ENCODE data around the gene RFXAP. TPM values are rescaled to one million over a fixed set of nuclear protein-coding genes. Genes with fewer than 3 reads are reported as not detected.

The RFXAP gene
- total RNA-seq, 1 experiment from 2014 or later, result 4.4 TPM

- Histone ChIP-seq H4K20me1 (ENCODE audit: insufficient read depth) (no peaks in the 10 kb centered on the region), H3K79me2 (ENCODE audit: insufficient read depth, low read length) (no peaks in the 10 kb centered on the region), H3K9me2 (ENCODE audit: insufficient read depth) (no peaks in the 10 kb centered on the region), H3K4me1 (ENCODE audit: control insufficient read depth in 1 of 2, insufficient read depth in 2 of 2, low read length in 2 of 2) (peaks cover 0 to 8% of the 10 kb centered on the region in 2 experiments; a peak in 2 of 4 replicates), H3K27me3 (ENCODE audit: insufficient read depth, low read length) (no peaks in the 10 kb centered on the region), H3K4me3 (replicated peaks in 1 of 2; ENCODE audit: low read depth in 1 of 2, low read length in 2 of 2) (no peak overlapping the region), H3K27ac (ENCODE audit: low read depth, low read length) (no peak overlapping the region), H2AFZ (ENCODE audit: low read depth, low read length, poor library complexity, severe bottlenecking) (no peak overlapping the region), H3K36me3 (ENCODE audit: control insufficient read depth in 1 of 2, insufficient read depth in 2 of 2, low read length in 2 of 2) (no peaks in the 10 kb centered on the region), H3K9ac (ENCODE audit: low read length) (no peak overlapping the region), H3K4me2 (ENCODE audit: low read length) (no peak overlapping the region), H3K9me3 (ENCODE audit: control insufficient read depth in 1 of 2, insufficient read depth in 1 of 2, low read depth in 1 of 2, low read length in 2 of 2) (no peaks in the 10 kb centered on the region)
- ChIA-PET CTCF (interaction anchor here (1.5 kb wide), 1 partner anchor 11 kb away, joined by 3 read pairs; no protein-coding TSS in a partner anchor), POLR2A (no interaction called here), RAD21 (ENCODE audit: low non-redundant PET in 1 of 2, low total read pairs in 2 of 2, uncharacterized antibody in 2 of 2, unreplicated experiment in 2 of 2) (no interaction called here)
- TF ChIP-seq SP1 (IDR thresholded peaks at IDR 0.05; ENCODE audit: low read depth), result no peak
- TF ChIP-seq JUND (IDR thresholded peaks at IDR 0.05), result no peak
- no peak for TF ChIP-seq REST (IDR thresholded peaks at IDR 0.05; ENCODE audit: low read depth)
- TF ChIP-seq, protein P1, sequence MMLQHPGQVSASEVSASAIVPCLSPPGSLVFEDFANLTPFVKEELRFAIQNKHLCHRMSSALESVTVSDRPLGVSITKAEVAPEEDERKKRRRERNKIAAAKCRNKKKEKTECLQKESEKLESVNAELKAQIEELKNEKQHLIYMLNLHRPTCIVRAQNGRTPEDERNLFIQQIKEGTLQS (IDR thresholded peaks at IDR 0.05), result no peak
- TF ChIP-seq CBX3 (IDR thresholded peaks at IDR 0.05; ENCODE audit: low read depth), result no peak
- TF ChIP-seq POLR2A (IDR thresholded peaks at IDR 0.05; ENCODE audit: borderline replicate concordance, extremely low read depth, insufficient read depth, insufficient read length), result no peak
- TF ChIP-seq ZBTB33 (IDR thresholded peaks at IDR 0.05; ENCODE audit: extremely low read depth, insufficient replicate concordance, low read length), result no peak
- TF ChIP-seq YY1 (IDR thresholded peaks at IDR 0.05; ENCODE audit: extremely low read depth, insufficient replicate concordance, low read depth, low read length), result no peak
- TF ChIP-seq EZH2phosphoT487 (IDR thresholded peaks at IDR 0.05; ENCODE audit: borderline replicate concordance), result no peak
- TF ChIP-seq EZH2 (IDR thresholded peaks at IDR 0.05), result no peak
- no peak for TF ChIP-seq ZFX (IDR thresholded peaks at IDR 0.05)
- TF ChIP-seq CTCF (IDR thresholded peaks at IDR 0.05 in 2 of 3, conservative IDR thresholded peaks at IDR 0.05 in 1 of 3; ENCODE audit: borderline replicate concordance in 1 of 3, insufficient read depth in 1 of 3, low read depth in 2 of 3, low read length in 2 of 3), result no peak
- no peak for TF ChIP-seq ELF1 (IDR thresholded peaks at IDR 0.05; ENCODE audit: borderline replicate concordance, low read depth)
- TF ChIP-seq TCF7L2 (IDR thresholded peaks at IDR 0.05; ENCODE audit: borderline replicate concordance, extremely low read depth, insufficient read depth, insufficient read length), result no peak
- intact Hi-C loops (cut with micrococcal nuclease), result loop anchor here (1.0 kb wide), 1 partner anchor 119 kb away; no protein-coding TSS in a partner anchor
- ATAC-seq (no peak), DNase-seq (ENCODE audit: low read depth, low spot score) (no peak)
- BruUV-seq (replicated peaks), result no TSS peak
These were observed 43.7 kb downstream of the RFXAP start for GRCh38 chr13:36862722-36863121.

Measured in HCT116 (cell line).